NCI-H2107 treated with DMSO at 0.1 percent for 48 hours (cell line): Measurements from ENCODE around the gene LRRC56.
"Not testable (repeated sequence)": the region's sequence is repeated elsewhere in the genome, so short reads cannot be mapped to it uniquely, and the experiment has no call there.

Experiments used
- DNase-seq: peaks from one replicate; lab custom pipeline; 2025; ENCODE audit not compliant: unreplicated experiment; lab: John Stamatoyannopoulos, UW

Gene LRRC56

DNA sequence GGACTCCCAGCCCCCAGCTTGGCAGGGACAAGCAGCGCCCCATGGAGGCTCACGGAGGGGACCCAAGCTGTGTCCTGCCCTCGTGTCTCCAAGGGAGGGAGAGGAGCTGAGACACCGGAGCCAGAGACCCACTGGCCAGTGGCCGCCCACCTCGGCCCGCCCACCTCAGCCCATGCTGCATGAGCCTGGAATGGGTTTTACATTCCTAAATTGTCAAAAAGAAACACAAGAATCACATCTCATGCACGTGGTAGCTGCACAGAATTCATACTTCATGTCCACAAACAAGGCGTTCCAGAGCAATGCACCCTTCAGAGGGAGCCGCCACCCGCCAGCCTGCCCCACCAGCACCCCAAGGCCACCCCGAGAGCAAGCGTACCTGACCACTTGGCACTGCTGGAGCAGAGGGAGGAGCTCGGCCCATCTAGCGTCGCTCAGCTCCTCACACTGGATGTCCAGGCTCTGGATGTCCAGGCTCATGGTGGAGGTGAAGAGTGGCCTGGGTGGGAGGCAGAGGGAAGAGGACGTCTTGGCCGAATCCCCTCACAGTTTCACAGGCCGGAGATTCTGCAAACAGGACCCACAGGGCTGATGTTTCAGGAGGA, 35.5 kb upstream of the LRRC56 start:
- no peak for DNase-seq

DNA sequence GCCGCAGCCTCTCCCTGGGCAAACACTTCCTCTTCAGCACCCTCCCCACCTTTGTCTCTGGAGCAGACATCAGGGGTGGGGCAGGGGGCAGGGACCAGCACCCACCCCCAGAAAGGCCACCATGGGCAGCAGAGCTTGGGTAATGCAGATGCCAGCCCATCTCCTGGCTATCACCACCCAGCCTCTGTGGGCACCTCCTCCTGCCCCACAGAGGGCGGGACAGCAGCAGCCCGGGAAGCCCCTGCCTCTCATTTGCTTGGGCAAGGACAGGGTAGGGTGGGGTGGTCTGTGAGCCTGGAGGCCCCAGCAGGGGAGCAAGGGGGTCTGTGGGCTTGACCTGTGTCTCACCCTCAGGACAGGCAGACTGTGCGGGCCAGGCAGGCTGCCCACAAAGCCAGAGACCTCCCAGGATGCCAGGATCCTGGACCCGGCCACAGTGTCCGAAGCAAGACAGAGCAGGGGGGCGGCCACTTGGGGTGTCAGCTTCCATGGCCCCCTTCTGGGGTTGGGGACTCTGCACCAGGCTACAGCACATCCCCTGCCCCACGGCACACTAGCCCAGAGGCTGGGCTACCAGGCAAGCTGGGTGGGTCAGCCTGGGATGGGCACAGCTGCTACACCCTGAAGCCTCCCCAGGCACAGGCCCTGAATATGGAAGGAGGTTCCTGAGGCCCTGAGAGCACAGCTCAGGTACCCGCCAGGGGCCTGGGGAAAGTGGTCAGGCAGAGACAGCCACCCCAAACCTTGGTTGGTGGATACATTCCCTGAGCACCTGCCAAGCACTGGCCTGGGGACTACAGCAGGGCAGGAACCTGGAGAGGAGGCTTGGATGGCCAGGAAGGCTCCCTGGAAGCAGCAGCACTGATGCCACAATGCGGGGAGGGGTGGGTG, 34.8 kb upstream of the LRRC56 start:
- no peak for DNase-seq

DNA sequence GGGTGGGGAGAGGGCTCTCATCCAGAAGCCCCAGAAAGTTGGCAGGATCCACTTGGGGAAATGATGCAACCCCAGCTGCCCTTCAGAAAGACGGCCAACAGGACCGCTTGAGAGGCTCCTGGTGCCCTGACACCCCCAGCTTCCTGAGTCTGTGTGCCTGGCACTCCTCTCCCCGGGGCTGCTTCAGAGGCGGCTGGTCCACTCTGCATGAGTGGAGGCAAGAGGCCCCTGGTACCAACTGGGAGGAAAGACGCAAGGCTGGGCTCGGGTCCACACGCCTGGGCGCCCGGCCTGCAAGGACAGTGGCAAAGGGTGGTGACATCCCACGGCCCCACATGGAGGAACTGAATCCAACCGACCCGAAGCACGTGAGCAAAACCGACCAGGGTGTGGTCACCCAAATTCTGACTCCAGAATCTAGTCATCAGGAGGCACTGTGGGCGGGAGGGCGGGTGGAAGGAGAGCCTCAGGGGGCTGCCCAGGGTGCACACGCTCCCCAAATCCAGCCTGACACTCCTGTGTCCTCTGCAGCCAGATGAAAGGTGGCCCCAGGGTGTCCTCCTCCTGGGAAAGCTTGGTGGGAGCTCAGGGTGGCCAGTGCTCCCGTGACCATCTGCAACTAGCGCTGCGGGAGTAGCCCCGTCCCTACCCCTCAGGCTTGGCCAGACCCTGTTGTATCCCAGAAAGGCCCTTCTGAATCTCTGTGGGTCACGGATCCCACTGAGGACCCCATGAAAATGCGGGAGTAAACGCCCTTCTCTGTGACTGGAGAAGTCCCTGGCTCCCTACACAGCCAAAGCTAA, 33.9 kb upstream of the LRRC56 start:
- no peak for DNase-seq

DNA sequence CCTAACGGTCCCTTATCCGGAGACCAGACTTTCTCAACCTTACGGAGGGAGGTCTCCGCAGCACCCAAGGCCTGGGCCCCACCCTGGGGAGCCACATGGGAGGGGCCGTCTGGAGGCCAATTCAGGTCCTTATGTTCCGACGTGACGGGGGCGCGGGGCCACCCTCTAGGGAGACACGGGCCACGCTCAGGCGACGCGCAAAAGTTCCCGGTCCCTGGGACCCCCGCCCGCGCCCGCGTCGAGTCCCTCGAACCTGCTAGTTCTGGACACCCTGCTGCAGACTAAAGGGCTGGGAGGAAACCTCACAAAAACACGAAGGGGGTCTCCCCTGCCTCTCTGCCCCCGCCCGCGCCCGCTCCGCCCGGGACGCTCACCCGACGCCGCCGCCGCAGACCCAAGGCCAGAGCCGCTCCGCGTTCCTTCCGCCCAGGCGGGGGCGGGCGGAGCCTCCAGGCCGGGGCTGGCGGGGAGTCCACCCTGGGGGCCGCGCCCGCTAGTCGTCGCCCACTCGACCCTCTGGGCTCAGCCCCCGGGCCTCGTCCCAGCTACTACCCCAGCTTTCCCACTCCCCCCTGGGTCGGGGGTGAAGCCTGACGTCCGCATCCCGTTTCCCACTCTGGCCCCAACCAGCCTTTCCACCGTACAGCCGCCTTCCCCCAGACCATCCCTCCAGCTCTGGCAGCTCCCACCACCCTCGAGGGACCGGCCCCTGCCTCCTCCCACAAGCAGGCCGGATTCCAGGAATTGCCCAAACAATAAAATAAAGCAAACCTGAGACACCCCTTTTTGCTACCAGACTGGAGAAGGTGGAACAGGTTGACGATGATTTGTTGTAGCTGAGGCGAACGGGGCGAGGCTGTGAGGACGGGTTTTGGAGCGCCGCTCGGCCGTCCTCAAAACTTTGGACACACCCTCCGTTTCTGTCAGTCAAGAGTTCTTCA, 33.0 kb upstream of the LRRC56 start:
- no peak for DNase-seq

DNA sequence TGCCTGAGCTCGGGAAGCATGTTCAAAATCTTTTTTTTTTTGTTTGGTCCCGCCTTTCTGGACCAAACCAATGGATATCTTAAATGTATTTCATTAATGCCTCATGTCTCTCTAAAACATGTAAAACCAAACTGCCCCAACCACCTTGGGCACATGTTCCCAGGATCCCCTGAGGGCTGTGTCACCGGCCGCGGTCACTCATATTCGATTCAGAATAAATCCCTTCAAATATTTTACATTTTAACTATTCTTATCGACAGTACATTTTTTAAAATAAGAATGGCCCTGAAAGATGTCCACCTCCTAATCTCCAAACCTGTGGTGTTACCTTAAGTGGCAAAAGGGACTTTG, 32.4 kb upstream of the LRRC56 start:
- no peak for DNase-seq

DNA sequence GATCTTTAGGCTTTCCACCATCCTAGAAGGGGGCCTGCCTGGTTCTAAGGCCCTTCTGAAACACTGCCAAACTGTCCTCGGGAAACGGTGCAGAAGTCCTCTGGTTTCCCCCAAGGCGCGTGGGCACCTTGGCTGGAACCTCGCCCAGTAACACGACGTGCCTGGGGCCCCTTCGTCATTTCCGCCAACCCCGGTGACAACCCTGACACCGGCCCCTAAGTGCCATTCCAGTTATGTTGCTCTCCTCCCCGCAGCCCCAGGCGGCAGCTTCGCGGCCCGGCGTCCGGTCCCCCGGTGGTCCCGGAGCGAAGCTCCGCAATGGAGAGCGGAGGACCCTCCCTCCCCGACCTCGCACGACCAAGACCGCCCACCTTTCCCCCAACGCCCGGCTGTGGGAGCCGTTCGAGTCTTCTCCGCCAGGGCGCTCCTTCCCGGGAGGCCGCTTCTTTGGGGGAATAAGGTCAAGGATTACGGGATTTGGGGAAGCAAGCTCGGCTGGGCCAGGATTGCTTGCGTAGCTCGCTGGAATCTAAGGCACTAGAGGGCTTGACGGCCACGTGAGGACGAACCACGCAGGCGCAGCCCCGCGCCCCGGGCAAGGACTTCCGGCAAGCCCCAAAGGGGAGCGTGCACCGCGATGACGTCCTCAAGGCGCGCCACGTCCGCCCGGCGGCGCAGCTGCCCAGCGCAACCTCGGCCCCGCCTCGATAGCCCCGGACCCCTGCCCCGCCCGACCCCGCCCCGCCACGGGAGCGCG, 30.9 kb upstream of the LRRC56 start:
- DNase-seq = peak; percentile 60

DNA sequence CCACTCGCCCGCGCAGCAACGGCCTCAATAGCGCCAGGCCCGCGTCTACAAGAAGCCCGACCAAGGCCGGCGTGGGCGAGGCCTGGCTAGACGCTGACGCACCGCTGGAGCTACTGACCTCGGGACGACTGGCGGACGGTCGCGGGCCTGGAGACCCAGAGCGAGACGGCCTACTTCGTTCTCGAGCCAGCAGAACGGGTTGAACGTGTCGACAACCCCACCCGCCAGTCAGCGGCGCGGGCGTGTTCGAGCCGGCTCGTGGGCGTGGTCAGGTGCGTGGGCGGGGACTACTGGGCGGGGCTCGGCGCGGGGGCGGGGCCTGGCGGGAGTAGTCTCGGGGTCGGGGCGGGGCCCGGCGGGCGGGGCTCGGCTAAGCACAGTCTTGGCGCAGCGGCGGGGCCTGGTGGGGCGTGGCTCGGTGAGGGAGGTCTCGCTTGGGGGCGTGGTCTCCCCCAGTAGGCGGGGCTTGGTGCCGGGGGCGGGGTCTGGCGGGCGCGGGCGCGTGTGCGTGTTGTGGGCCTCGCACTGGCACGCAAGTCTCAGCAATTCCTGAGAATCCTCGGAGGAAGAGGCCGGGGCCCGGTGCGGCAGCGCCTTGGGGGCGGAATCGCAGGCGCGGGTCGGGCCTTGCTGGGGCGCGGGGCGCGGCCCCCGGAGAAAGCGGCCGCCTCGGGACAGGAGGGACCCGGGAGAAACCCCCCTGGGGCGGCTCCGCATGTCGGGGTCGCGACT, 30.2 kb upstream of the LRRC56 start, which contains the start of gene RNH1:
RNH1 (minus strand) TSS at position 248 of the 732 bp plus-strand sequence. CDS start 5,080 bp downstream, outside the sequence.
- DNase-seq = peak; percentile 56

GRCh38 chr11:507727-508515, 29.4 kb upstream of the LRRC56 start:
- DNase-seq = no peak

GRCh38 chr11:508956-509355, 28.4 kb upstream of the LRRC56 start:
- DNase-seq = no peak

DNA sequence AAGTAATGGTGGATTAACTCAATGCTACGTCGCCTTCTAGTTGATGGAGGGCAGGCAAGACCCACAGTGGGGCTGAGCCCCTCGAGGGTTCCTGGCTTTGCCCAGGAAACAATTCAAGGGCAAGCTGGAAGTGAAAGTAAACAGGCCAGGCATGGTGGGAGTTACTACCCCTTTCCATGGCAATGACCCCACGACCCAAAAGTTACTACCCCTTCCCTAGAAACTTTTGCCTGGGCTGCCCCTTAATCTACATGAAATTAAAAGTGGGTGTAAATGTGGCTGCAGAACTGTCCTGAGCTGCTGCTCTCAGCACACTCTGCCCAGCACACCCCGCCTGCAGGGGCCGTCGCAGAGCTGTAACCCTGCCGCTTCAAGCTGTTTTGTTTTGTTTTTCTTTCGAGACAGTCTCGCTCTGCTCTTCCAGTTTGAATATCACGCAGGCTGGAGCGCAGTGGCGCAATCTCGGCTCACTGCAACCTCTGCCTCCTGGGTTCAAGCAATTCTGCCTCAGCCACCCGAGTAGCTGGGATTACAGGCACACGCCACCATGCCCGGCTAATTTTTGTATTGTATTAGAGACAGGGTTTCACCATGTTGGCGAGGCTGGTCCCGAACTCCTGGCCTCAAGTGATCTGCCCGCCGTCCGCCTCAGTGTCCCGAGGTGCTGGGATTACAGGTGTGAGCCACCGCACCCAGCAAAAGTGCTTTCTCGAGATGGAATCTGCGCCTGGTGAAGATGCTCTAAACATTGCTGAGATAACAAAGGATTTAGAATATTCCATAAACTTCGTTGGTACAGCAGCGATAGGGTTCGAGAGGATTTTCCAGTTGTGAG, 24.3 kb upstream of the LRRC56 start:
- no peak for DNase-seq

DNA sequence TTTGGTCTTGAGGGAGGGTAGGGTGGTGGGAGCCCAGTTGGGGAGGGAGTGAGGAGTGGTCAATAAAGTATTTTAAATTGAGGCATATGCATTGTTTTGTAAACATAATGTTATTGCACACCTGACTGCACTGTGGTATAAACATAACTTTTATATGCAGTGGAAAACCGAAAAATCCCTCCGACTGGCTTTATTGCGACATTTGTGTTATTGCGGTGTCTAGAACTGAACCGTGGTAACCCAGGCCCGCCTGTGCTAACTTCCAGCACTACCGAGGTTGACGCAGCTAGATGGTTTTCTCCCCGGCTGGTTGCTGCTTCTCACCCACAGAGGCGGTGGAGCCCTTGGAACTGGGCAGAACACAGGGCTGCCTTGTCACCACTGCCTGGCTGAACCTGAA, 22.7 kb upstream of the LRRC56 start:
- DNase-seq = no peak

DNA sequence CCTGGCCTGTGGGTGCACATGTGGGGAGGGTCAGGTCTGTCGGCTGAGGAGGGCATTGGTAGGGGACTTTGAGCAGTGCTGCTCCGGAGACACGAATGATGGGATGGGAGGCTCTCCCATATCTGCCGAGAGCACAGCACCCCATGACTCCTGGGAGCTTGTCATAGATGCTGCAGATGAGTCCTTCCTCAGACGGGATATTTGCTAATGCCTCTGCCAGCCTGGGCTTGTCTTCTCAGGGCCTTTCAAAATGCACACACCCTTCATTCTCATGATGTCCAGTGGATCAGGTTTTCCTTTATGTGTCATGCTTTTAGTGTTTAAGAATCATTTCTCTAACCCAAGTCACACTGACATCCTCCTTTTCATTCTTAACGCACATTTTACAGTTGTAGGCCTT, 22.2 kb upstream of the LRRC56 start:
- DNase-seq = no peak

- DNase-seq = no peak
These were observed 20.9 kb upstream of the LRRC56 start for GRCh38 chr11:516400-516799.

GRCh38 chr11:516918-517685, 20.2 kb upstream of the LRRC56 start:
- DNase-seq = not testable (repeated sequence)

- no peak for DNase-seq
These were observed 18.7 kb upstream of the LRRC56 start for GRCh38 chr11:518463-519202.
